Hepatocyte (in vitro differentiated cells): ENCODE measurements around the gene EBP. TPM values are rescaled to one million over a fixed set of nuclear protein-coding genes. Genes with fewer than 3 reads are reported as not detected.

ENCODE experiments used
- DNase-seq: peaks from one replicate; pipeline ENCODE4 v3.0.0-alpha.2; 2016; ENCODE audit warnings: low spot score
- H2AFZ ChIP-seq: fragments of 200-600 bp; sonication (generic); 2 replicates; pipeline ENCODE4 v1.6.0; 2016; ENCODE audit warnings: antibody characterized with exemption, mild to moderate bottlenecking
- H3K27ac ChIP-seq: fragments of 200-600 bp; sonication (generic); 2 replicates; pipeline ENCODE4 v1.5.1; 2016; ENCODE audit warnings: mild to moderate bottlenecking
- H3K27me3 ChIP-seq: fragments of 200-600 bp; sonication (generic); 2 replicates; pipeline ENCODE4 v1.6.1; 2016
- H3K36me3 ChIP-seq: fragments of 200-600 bp; sonication (generic); replicated peaks from 2 replicates; pipeline ENCODE4 v1.5.1; 2016; ENCODE audit warnings: low read depth; ENCODE audit not compliant: insufficient read depth
- H3K4me1 ChIP-seq: fragments of 200-600 bp; sonication (generic); 2 replicates; pipeline ENCODE4 v1.5.1; 2016; ENCODE audit warnings: mild to moderate bottlenecking, moderate library complexity; ENCODE audit not compliant: insufficient read depth
- H3K4me2 ChIP-seq: fragments of 200-600 bp; sonication (generic); 2 replicates; pipeline ENCODE4 v1.6.0; 2016
- H3K4me3 ChIP-seq: fragments of 200-600 bp; sonication (generic); 2 replicates; pipeline ENCODE4 v1.5.1; 2016; ENCODE audit warnings: mild to moderate bottlenecking
- H3K79me2 ChIP-seq: fragments of 200-600 bp; sonication (generic); 2 replicates; pipeline ENCODE4 v1.6.0; 2017; ENCODE audit warnings: mild to moderate bottlenecking
- H3K9me2 ChIP-seq: fragments of 200-600 bp; sonication (generic); replicated peaks from 2 replicates; pipeline ENCODE4 v1.6.0; 2017; ENCODE audit warnings: mild to moderate bottlenecking; ENCODE audit not compliant: insufficient read depth
- H3K9me3 ChIP-seq: fragments of 200-600 bp; sonication (generic); 2 replicates; pipeline ENCODE4 v1.5.1; 2016; ENCODE audit warnings: low read depth, mild to moderate bottlenecking
- H4K20me1 ChIP-seq: fragments of 200-600 bp; sonication (generic); 2 replicates; pipeline ENCODE4 v1.6.0; 2016; ENCODE audit warnings: mild to moderate bottlenecking; ENCODE audit not compliant: insufficient read depth, poor library complexity, severe bottlenecking
- CTCF ChIP-seq: fragments of 200-600 bp; sonication (generic); IDR thresholded peaks from 2 replicates; pipeline ENCODE4 v1.5.1; 2016; ENCODE audit warnings: antibody characterized with exemption, mild to moderate bottlenecking; ENCODE audit not compliant: poor library complexity
- EZH2 ChIP-seq: fragments of 200-600 bp; sonication (generic); IDR thresholded peaks from 2 replicates; pipeline ENCODE4 v1.6.1; 2016; ENCODE audit warnings: antibody characterized with exemption, mild to moderate bottlenecking, borderline replicate concordance
- EZH2phosphoT487 ChIP-seq: fragments of 200-600 bp; sonication (generic); IDR thresholded peaks from one replicate; pipeline ENCODE4 v1.6.1; 2018; ENCODE audit warnings: antibody characterized with exemption, mild to moderate bottlenecking, low read depth, moderate library complexity; ENCODE audit not compliant: unreplicated experiment, severe bottlenecking
- WGBS: methylation state at CpG from one replicate; pipeline ENCODE4 v1.1.6; 2016; ENCODE audit warnings: low lambda C conversion rate; ENCODE audit errors: missing lambda C conversion rate; 5-methylcytosine and 5-hydroxymethylcytosine counted together
- polyA plus RNA-seq: library from polyadenylated mRNA; unstranded; fragments of >200 nt; fragmentation: Nextera tagmentation; extraction: Ambion mirVana; gene quantifications from 2 replicates; pipeline ENCODE4 v1.2.1, GENCODE V29; 2016
- total RNA-seq: library from RNA; depleted of rRNA; stranded (reverse); fragments of >200 nt; gene quantifications from 2 replicates; pipeline ENCODE4 v1.2.3, GENCODE V29; 2014

Gene EBP
- total and polyA plus RNA-seq, 2 experiments from 2014 or later = 235 to 390 TPM

- Histone ChIP-seq H3K9me3 (no peaks in the 10 kb centered on the region), H3K9me2 (no peaks in the 10 kb centered on the region), H3K4me3 (no peak overlapping the region), H3K27ac (no peak overlapping the region), H2AFZ (no peak overlapping the region), H3K4me1 (no peaks in the 10 kb centered on the region), H3K79me2 (peaks cover 13% of the 10 kb centered on the region), H3K36me3 (no peaks in the 10 kb centered on the region), H4K20me1 (no peaks in the 10 kb centered on the region), H3K27me3 (no peaks in the 10 kb centered on the region), H3K4me2 (no peak overlapping the region)
- DNase-seq = no peak
- 60% methylated on average over 5 of the region's 5 CpGs for WGBS
- TF ChIP-seq EZH2 (no peak), CTCF (no peak), EZH2phosphoT487 (no peak)
Observed at GRCh38 chrX:48478806-48479205, 42.8 kb upstream of the EBP start.

- 86% methylated on average over 3 of the region's 3 CpGs for WGBS
Observed at GRCh38 chrX:48480142-48480541, 41.5 kb upstream of the EBP start.

GRCh38 chrX:48480583-48480982 is 41.0 kb upstream of the EBP start:
- Histone ChIP-seq H3K79me2 (peaks cover 13% of the 10 kb centered on the region), H3K4me2 (no peak overlapping the region), H3K4me3 (no peak overlapping the region), H2AFZ (no peak overlapping the region), H3K27me3 (no peaks in the 10 kb centered on the region), H3K36me3 (no peaks in the 10 kb centered on the region), H3K27ac (no peak overlapping the region), H3K9me3 (no peaks in the 10 kb centered on the region), H3K4me1 (no peaks in the 10 kb centered on the region), H4K20me1 (no peaks in the 10 kb centered on the region), H3K9me2 (no peaks in the 10 kb centered on the region)
- no peak for DNase-seq
- WGBS = 85% methylated on average over 3 of the region's 3 CpGs
- TF ChIP-seq EZH2 = no peak
- TF ChIP-seq CTCF = no peak
- TF ChIP-seq EZH2phosphoT487 = no peak

More at GRCh38 chrX:48480142-48480541, 41.5 kb upstream of the EBP start:
- H3K4me2 ChIP-seq = no peak overlapping the region
- no peaks in the 10 kb centered on the region for H4K20me1 ChIP-seq
- no peaks in the 10 kb centered on the region for H3K36me3 ChIP-seq
- H3K9me2 ChIP-seq = no peaks in the 10 kb centered on the region
- TF ChIP-seq EZH2phosphoT487 (no peak), CTCF (no peak), EZH2 (no peak)
- no peaks in the 10 kb centered on the region for H3K27me3 ChIP-seq
- no peaks in the 10 kb centered on the region for H3K9me3 ChIP-seq
- H3K27ac ChIP-seq = no peak overlapping the region
- H3K4me1 ChIP-seq = no peaks in the 10 kb centered on the region
- DNase-seq = no peak
- no peak overlapping the region for H3K4me3 ChIP-seq
- H2AFZ ChIP-seq = no peak overlapping the region
- H3K79me2 ChIP-seq = peaks cover 13% of the 10 kb centered on the region

DNA sequence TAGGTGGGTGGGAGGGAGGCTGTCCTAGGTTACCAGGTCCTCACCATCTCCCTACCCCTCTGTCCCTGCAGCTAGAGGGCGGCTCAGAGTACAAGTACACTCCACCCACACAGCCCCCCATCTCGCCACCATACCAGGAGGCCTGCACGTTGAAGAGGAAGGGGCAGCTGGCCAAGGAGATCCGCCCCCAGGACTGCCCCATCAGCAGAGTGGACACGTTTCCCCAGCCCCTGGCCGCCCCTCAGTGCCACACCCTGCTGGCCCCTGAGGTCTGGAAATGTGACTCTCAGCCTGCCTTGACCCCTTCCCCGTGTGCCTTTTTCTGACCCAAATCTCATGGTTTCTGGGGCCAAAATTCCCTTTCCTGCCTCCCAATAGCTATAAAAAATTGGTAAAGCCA is 39.1 kb upstream of the EBP start:
- 66% methylated on average over 7 of the region's 7 CpGs for WGBS
- no peak overlapping the region for H2AFZ ChIP-seq
- no peaks in the 10 kb centered on the region for H3K4me1 ChIP-seq
- no peak for DNase-seq
- H3K9me3 ChIP-seq = no peaks in the 10 kb centered on the region
- no peak overlapping the region for H3K4me2 ChIP-seq
- H3K79me2 ChIP-seq = no peaks in the 10 kb centered on the region
- H3K4me3 ChIP-seq = no peak overlapping the region
- no peak overlapping the region for H3K27ac ChIP-seq
- no peaks in the 10 kb centered on the region for H3K36me3 ChIP-seq
- H4K20me1 ChIP-seq = no peaks in the 10 kb centered on the region
- H3K27me3 ChIP-seq = no peaks in the 10 kb centered on the region
- H3K9me2 ChIP-seq = no peaks in the 10 kb centered on the region
- no peak for TF ChIP-seq EZH2phosphoT487
- no peak for TF ChIP-seq CTCF
- TF ChIP-seq EZH2 = no peak
